Measurements from ENCODE around the gene MRPL9. TPM values are rescaled to one million over a fixed set of nuclear protein-coding genes. Genes with fewer than 3 reads are reported as not detected.
A peak's percentile ranks its signal among the peaks of the same experiment; 100 is the strongest.
"Not testable (repeated sequence)": the region's sequence is repeated elsewhere in the genome, so short reads cannot be mapped to it uniquely, and the experiment has no call there.

Gene MRPL9
- total and polyA plus RNA-seq, 2 donors: 40.7 to 54.7 TPM

DNA sequence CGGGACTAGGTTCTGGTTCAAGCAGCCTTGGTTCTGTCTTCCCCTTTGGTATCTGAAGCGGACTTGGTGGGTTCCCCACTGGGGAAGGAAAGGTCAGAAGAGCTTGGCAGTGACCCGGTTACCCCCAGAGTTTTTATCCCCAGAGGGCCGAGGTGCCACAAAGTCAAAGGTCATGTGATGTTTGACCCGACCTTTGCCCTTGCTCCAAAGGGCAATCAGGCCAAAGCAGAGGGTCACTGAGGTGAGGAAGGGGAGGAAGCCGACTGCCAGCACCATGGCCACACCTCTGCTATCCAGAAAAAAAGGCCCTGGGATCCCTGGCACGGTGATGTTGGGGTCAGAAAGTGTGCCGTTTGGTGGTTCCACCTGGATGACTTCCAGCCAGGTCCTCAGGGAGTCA lies 37.5 kb upstream of the MRPL9 start:
- Histone ChIP-seq H3K27ac (ENCODE audit: low read depth) (no peak overlapping the region), H3K36me3 (ENCODE audit: insufficient read depth) (no peaks in the 10 kb centered on the region), H3K4me3 (ENCODE audit: low read depth, low read length) (no peak overlapping the region), H3K4me1 (ENCODE audit: insufficient read depth) (no peaks in the 10 kb centered on the region)
- no peak for DNase-seq (ENCODE audit: extremely low spot score)
- WGBS: 62% methylated on average over 8 of the region's 8 CpGs

DNA sequence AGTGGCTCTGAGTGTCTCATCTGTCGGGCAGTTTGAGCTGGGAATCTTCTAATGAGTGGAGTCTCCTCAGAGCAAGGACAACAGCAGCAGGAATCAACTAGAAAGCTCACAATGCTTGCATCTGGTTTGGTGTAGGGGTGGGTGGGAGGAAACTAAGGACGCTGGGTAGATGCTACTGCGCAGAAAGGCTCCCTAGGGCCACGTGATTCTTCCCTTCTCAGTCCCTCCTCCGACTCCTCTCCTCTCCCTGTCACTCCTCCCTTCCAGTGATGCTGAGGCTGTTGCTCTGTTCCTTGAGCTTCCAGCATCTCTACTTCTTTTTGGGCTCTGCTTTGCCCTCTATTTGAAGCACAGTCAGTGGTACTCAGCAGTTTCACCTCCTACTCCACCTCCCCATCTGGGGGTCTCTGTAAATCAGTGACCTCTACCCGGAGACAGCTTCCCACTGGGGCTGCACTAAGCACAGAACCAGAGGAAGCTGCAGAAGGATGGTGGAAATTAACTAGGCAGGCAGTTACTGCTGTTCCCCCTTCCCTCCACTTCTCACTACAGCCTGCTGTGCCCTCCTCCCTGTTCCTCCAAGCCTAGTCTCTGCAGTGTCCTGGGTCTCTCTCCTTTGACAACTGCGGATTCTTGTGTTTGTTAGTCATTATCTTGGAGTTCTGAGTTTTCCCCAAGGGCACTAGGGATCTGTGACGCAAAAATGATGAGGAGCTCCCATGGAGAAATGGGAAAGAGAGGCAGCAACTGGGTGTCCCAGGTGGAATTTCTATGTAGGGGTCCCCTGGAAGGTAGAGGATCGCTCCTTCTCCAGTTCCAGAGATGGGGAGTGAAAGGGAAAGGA lies 36.1 kb upstream of the MRPL9 start:
- H3K4me1 ChIP-seq (ENCODE audit: insufficient read depth): no peaks in the 10 kb centered on the region
- DNase-seq (ENCODE audit: extremely low spot score): no peak
- H3K27ac ChIP-seq (ENCODE audit: low read depth): no peak overlapping the region
- no peaks in the 10 kb centered on the region for H3K36me3 ChIP-seq (ENCODE audit: insufficient read depth)
- WGBS: 47% methylated on average over 9 of the region's 9 CpGs
- no peak overlapping the region for H3K4me3 ChIP-seq (ENCODE audit: low read depth, low read length)

DNA sequence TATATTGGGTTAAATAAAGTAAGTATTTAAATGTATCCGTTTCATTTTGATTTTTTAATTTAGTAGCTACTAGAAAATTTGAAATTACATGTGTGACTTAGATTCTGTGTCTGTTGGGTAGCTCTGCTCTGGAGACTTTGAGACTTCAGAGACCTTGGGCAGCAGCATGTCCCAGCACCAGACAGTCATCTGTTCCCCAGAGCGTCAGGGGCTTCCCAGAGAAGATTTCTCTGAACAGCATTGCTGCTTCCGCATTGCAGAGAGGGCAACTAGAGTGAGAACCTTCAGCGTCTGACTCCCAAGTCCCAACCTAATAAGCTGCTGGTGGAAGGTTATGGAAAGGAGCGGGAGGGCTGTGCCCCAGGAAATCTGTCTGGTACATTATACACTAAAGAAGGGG lies 35.3 kb upstream of the MRPL9 start:
- H3K27ac ChIP-seq (ENCODE audit: low read depth): no peak overlapping the region
- no peaks in the 10 kb centered on the region for H3K36me3 ChIP-seq (ENCODE audit: insufficient read depth)
- no peak overlapping the region for H3K4me3 ChIP-seq (ENCODE audit: low read depth, low read length)
- no peaks in the 10 kb centered on the region for H3K4me1 ChIP-seq (ENCODE audit: insufficient read depth)
- DNase-seq (ENCODE audit: extremely low spot score): no peak
- 88% methylated on average over 5 of the region's 5 CpGs for WGBS

DNA sequence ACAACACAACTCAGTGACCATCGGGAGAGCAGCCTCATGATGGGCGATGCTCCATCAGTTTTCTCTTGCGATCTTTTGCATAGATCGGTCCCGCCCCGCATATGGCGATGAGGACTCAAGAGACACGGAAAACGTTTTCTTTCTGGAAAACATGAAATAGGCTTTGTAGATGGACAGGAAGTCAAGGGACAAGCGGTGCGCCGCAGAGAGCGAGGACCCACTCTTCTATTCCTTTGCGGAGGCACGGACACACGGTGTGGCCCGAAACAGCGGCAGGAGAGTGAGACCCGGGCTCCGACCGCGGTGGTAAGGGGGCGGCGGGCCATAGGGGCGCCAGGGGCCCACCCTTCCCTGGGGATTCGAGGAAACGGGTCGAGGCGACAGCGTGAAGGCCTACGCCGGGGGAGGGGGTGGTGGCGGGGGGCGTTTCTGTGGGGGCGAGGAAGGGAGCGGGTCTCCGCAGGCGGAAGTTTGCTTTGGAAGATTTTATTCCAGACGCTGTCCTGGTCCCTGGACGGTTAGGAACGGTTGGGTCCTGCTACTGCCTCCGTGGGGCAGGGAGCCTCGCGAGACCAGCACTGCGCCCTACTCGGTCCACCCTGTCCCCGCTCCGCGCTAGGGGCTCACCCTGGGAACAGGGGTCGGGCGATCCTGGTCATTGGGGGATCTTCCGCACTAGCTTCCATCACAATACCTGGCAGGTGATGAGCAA lies 27.8 kb upstream of the MRPL9 start:
- no peak for DNase-seq (ENCODE audit: extremely low spot score)
- H3K4me3 ChIP-seq (ENCODE audit: low read depth, low read length): peak overlapping the region; percentile 62
- H3K27ac ChIP-seq (ENCODE audit: low read depth): no peak overlapping the region
- 1% methylated on average over 52 of the region's 52 CpGs for WGBS
- H3K4me1 ChIP-seq (ENCODE audit: insufficient read depth): no peaks in the 10 kb centered on the region
- no peaks in the 10 kb centered on the region for H3K36me3 ChIP-seq (ENCODE audit: insufficient read depth)

DNA sequence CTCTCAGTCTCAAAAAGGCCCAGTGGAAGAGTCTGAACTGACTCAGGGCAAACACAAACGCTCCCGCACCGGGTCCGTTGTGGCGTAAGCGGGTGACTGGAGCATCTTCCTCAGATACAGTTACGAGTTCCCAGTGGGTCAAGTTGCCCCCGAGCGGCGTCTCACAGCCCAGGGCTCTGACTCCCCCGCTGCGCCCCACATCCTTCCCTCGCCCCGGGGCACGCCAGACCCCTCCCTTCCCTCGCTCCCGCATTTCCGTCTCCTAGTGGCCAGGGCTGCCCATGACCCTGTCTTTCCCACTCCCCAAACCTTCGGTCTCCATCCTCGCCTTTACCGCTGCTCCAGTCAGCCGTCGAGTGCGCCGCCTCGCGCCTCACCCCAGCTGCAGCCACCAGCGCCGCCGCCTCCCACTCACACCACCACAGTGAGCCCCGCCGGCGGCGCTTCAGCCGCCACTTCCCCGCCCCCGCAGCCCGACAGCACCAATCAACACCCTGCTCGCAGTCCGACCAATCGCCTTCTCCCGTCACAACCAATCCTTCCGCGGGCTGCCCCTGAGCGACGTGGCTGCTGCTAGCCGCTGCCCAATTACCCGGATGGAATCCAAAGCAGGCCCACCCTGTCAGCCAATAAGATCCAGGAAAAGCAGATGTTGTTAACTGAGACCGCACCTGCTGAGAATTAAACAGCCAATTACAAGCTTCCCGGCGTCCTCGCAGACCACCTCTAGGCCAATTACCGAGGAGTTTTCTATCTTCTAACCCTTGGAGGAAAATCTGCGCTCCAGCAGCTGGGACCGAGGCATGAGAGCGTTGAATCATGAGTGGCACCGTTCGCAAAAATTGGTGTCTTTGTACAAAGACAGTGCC lies 27.0 kb upstream of the MRPL9 start, which contains the start of gene TDRKH:
Gene TDRKH, minus strand, starts transcription at position 430 of the 869 bp plus-strand sequence. CDS start 7,478 bp downstream, outside the sequence.
- DNase-seq (ENCODE audit: extremely low spot score): peak; percentile 95
- WGBS: under 1% methylated on average over 58 of the region's 58 CpGs
- H3K27ac ChIP-seq (ENCODE audit: low read depth): no peak within 1 kb of the TSS
- H3K4me1 ChIP-seq (ENCODE audit: insufficient read depth): no peaks in the 10 kb centered on the region
- H3K4me3 ChIP-seq (ENCODE audit: low read depth, low read length): peak within 1 kb of the TSS; percentile 62
- no peaks in the 10 kb centered on the region for H3K36me3 ChIP-seq (ENCODE audit: insufficient read depth)

DNA sequence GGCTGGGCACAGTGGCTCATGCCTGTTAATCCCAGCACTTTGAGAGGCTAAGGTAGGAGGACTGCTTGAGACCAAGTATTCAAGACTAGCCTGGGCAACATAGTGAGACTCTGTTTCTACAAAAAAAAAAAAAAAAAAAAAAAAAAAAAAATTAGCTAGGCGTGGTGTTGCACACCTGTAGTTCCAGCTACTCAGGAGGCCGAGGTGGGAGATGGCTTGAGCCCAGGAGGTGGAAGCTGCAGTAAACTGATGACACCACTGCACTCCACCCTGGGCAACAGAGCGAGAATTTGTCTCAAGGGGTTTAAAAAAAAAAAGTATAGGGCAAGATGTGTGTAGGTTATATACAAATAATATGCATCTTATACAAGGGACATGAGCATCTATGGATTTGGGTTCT lies 24.4 kb upstream of the MRPL9 start:
- WGBS: 89% methylated on average over 3 of the region's 3 CpGs
- DNase-seq (ENCODE audit: extremely low spot score): no peak
- no peaks in the 10 kb centered on the region for H3K4me1 ChIP-seq (ENCODE audit: insufficient read depth)
- no peak overlapping the region for H3K4me3 ChIP-seq (ENCODE audit: low read depth, low read length)
- H3K27ac ChIP-seq (ENCODE audit: low read depth): no peak overlapping the region
- no peaks in the 10 kb centered on the region for H3K36me3 ChIP-seq (ENCODE audit: insufficient read depth)

DNA sequence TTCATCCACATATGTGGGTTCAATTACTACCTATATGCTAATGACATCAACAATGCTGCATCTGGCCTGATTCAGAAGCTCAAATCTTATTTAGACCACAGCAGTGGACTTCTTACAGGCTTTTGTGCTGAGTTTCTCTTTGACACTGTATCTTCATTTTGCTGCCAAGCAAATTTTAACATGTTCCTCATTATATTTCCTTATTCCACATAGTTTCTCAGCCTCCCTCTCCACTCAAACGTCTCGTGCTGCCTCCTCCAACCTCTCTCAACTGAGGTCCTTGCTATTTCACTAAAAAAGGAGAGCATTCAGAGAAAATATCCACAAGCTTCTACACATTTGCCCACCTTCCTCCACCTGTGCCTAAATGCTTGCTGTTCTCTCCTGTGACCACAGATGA lies 20.5 kb upstream of the MRPL9 start:
- no peak overlapping the region for H3K4me3 ChIP-seq (ENCODE audit: low read depth, low read length)
- peaks cover 1% of the 10 kb centered on the region for H3K36me3 ChIP-seq (ENCODE audit: insufficient read depth)
- DNase-seq (ENCODE audit: extremely low spot score): no peak
- no peak overlapping the region for H3K27ac ChIP-seq (ENCODE audit: low read depth)
- no peaks in the 10 kb centered on the region for H3K4me1 ChIP-seq (ENCODE audit: insufficient read depth)
- 68% methylated on average over 2 of the region's 2 CpGs for WGBS

DNA sequence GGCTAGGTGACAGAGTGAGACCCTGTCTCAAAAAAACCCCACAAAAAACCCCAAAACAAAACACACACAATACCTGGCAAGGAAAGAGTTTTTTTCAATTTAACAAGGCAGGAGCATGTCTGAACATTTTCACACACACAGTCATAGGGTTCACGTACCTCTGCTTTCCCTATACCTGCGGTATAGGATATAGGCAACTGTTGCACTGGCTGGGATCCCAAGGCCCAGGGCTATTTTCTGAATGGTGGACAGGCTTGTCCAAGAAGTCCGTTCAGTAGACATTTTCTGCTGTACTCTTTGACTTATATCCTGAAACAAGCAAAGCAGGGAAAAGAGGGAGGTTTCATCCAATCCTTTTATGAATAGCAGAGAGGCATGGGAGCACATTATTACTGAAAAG lies 19.4 kb upstream of the MRPL9 start:
- Histone ChIP-seq H3K27ac (ENCODE audit: low read depth) (no peak overlapping the region), H3K4me1 (ENCODE audit: insufficient read depth) (no peaks in the 10 kb centered on the region), H3K4me3 (ENCODE audit: low read depth, low read length) (no peak overlapping the region), H3K36me3 (ENCODE audit: insufficient read depth) (peaks cover 1% of the 10 kb centered on the region)
- no peak for DNase-seq (ENCODE audit: extremely low spot score)
- 78% methylated on average over 3 of the region's 3 CpGs for WGBS

DNA sequence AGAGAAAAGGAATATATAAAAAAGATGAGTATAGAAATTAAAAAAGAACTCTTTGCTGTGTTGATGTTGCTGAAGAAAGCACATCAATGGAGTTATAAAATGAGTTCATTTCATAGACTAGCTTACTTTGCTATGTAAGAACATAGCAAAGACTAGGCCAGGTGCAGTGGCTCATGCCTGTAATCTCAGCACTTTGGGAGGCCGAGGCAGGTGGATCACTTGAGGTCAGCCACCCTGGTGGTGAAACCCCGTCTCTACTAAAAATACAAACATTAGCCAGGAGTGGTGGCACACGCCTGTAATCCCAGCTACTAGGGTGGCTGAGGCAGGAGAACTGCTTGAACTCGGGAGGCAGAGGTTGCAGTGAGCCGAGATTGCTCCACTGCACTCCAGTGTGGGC lies 18.7 kb upstream of the MRPL9 start:
- WGBS: 79% methylated on average over 5 of the region's 5 CpGs
- H3K27ac ChIP-seq (ENCODE audit: low read depth); DNase-seq (ENCODE audit: extremely low spot score); H3K4me1 ChIP-seq (ENCODE audit: insufficient read depth); H3K4me3 ChIP-seq (ENCODE audit: low read depth, low read length); H3K36me3 ChIP-seq (ENCODE audit: insufficient read depth): not testable (repeated sequence)

DNA sequence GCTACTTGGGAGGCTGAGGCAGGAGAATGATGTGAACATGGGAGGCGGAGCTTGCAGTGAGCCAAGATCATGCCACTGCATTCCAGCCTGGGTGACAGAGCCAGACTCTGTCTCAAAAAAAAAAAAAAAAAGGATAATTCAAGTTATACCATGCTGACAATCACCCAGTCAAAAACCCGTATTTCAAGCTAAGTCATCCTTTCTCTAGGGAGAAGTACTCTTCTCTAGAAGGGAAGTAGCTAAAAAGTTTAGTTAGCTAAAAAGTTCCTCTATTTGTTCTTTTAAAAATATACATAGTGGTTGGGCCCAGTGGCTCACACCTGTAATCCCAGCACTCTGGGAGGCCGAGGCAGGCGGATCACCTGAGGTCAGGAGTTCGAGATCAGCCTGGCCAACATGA lies 17.4 kb upstream of the MRPL9 start:
- not testable (repeated sequence) for H3K27ac ChIP-seq (ENCODE audit: low read depth); H3K4me3 ChIP-seq (ENCODE audit: low read depth, low read length); H3K4me1 ChIP-seq (ENCODE audit: insufficient read depth); DNase-seq (ENCODE audit: extremely low spot score); H3K36me3 ChIP-seq (ENCODE audit: insufficient read depth)
- WGBS: 92% methylated on average over 5 of the region's 5 CpGs

DNA sequence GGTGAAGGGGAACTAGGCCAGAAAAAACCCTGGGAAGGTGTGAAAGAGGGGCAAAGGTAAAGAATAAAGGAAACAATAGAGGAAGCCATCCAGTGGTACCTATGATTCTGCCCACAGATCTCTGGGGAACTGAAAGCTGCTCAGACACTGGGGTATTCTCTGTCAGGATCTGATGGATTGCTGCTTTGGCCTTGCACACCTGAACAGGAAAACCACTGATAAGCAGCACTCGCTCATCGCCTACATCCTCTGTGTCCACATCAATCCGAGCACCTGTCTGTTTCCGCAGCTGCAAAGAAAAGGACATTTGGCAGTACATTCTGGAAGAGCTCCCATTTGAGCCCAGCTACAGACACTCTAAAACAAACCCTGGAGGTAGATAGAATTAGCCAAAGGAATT lies 16.6 kb upstream of the MRPL9 start:
- Histone ChIP-seq H3K27ac (ENCODE audit: low read depth) (no peak overlapping the region), H3K4me3 (ENCODE audit: low read depth, low read length) (no peak overlapping the region), H3K4me1 (ENCODE audit: insufficient read depth) (no peaks in the 10 kb centered on the region), H3K36me3 (ENCODE audit: insufficient read depth) (peaks cover 4% of the 10 kb centered on the region)
- WGBS: 90% methylated on average over 4 of the region's 4 CpGs
- DNase-seq (ENCODE audit: extremely low spot score): no peak

DNA sequence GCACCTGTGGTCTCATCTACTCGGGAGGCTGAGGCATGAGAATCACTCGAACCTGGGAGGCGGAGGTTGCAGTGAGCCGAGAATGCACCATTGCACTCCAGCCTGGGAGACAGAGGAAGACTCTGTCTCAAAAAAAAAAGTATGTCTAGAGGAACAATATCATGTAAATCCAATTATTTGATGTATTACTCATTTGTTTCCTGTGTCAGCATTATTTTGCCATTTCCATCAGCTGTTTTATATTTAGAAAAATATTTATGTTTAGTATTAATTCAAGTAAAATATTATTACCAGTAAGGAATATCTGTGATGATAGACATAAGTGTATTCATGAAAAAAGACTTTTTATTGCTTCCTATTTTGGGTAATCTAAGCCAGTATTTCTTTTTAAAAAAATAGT lies 14.0 kb upstream of the MRPL9 start:
- DNase-seq (ENCODE audit: extremely low spot score): no peak
- Histone ChIP-seq H3K27ac (ENCODE audit: low read depth) (no peak overlapping the region), H3K36me3 (ENCODE audit: insufficient read depth) (peaks cover 4% of the 10 kb centered on the region), H3K4me1 (ENCODE audit: insufficient read depth) (no peaks in the 10 kb centered on the region), H3K4me3 (ENCODE audit: low read depth, low read length) (no peak overlapping the region)
- 97% methylated on average over 4 of the region's 4 CpGs for WGBS

DNA sequence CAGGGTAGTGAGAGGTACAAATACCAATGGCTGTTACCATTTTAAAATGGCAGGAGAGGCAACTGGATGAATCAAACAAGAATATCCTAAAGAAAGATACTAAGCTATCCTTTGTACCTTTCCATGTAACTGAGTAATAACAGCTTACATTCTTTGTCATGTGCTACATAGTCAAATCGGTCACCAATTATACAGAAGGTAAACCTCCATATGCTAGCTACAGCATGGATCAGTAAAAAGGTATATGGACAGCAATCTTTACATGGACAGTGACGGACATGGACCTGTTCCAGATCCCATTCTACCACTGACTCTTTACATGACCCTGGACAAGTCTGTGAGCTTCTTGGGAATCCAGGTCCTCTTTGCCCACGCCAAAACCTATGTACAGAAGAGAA lies 13.4 kb upstream of the MRPL9 start:
- Histone ChIP-seq H3K4me1 (ENCODE audit: insufficient read depth) (no peaks in the 10 kb centered on the region), H3K27ac (ENCODE audit: low read depth) (no peak overlapping the region), H3K4me3 (ENCODE audit: low read depth, low read length) (no peak overlapping the region), H3K36me3 (ENCODE audit: insufficient read depth) (peaks cover 4% of the 10 kb centered on the region)
- DNase-seq (ENCODE audit: extremely low spot score): no peak
- WGBS: 75% methylated on average over 3 of the region's 3 CpGs

Data from urinary bladder (tissue), 4 donors.